WTC11 (cell line): Measurements from ENCODE around the gene F13B. TPM values are rescaled to one million over a fixed set of nuclear protein-coding genes. Genes with fewer than 3 reads are reported as not detected.

ENCODE experiments used
- ATAC-seq: fragments of 200-7000 bp; cut with Tn5 transposase; 2 replicates; pipeline ENCODE4 v1.10.0; 2021; ENCODE audit warnings: mild to moderate bottlenecking, moderate library complexity
- CTCF ChIA-PET: fragments of 300-600 bp; sonication (Branson Sonifier 250); formaldehyde crosslinking; loops from one replicate; lab custom pipeline; 2021; ENCODE audit warnings: antibody characterized with exemption; lab: Charles Lee
- POLR2A ChIA-PET: fragments of 350-600 bp; sonication (Branson Sonifier 250); formaldehyde crosslinking; loops from one replicate; lab custom pipeline; 2021; ENCODE audit warnings: antibody characterized with exemption; lab: Charles Lee
- DNase-seq: peaks from one replicate; pipeline ENCODE4 v3.0.0; 2021; ENCODE audit warnings: low spot score
- H3K27ac Mint-ChIP-seq: 2 replicates; pipeline ENCODE4 v1.8.0; 2021; ENCODE audit warnings: mixed read lengths
- H3K27me3 Mint-ChIP-seq: 2 replicates; pipeline ENCODE4 v1.8.0; 2021; ENCODE audit warnings: low read depth, mild to moderate bottlenecking, moderate library complexity, mixed read lengths
- H3K36me3 Mint-ChIP-seq: 2 replicates; pipeline ENCODE4 v1.8.0; 2021; ENCODE audit warnings: mixed read lengths
- H3K4me1 Mint-ChIP-seq: 2 replicates; pipeline ENCODE4 v1.8.0; 2022; ENCODE audit warnings: mixed read lengths
- H3K4me3 Mint-ChIP-seq: 2 replicates; pipeline ENCODE4 v1.8.0; 2021; ENCODE audit warnings: mild to moderate bottlenecking, moderate library complexity, mixed read lengths
- H3K9me3 Mint-ChIP-seq: 2 replicates; pipeline ENCODE4 v1.8.0; 2021; ENCODE audit warnings: mixed read lengths
- AFF4 ChIP-seq: sonication (generic); formaldehyde crosslinking; IDR thresholded peaks from 2 replicates; pipeline ENCODE4 v1.8.1; 2023; ENCODE audit warnings: mild to moderate bottlenecking, missing genetic modification reagents, borderline replicate concordance
- CBFB ChIP-seq: sonication (generic); formaldehyde crosslinking; IDR thresholded peaks from 2 replicates; pipeline ENCODE4 v1.8.1; 2022; ENCODE audit warnings: mild to moderate bottlenecking, low read depth, missing genetic modification reagents
- CREB1 ChIP-seq: sonication (generic); formaldehyde crosslinking; IDR thresholded peaks from 2 replicates; pipeline ENCODE4 v1.8.0; 2023; ENCODE audit warnings: mild to moderate bottlenecking, missing genetic modification reagents
- EMX1 ChIP-seq: fragments of 250-450 bp; sonication (Bioruptor Pico); IDR thresholded peaks from 2 replicates; pipeline ENCODE4 v1.8.0; 2021; ENCODE audit warnings: mild to moderate bottlenecking
- ESRRA ChIP-seq: sonication (generic); formaldehyde crosslinking; IDR thresholded peaks from 2 replicates; pipeline ENCODE4 v1.8.1; 2022; ENCODE audit warnings: mild to moderate bottlenecking, missing genetic modification reagents, borderline replicate concordance
- FOXP1 ChIP-seq: sonication (generic); formaldehyde crosslinking; IDR thresholded peaks from 2 replicates; pipeline ENCODE4 v1.8.0; 2022; ENCODE audit warnings: missing genetic modification reagents, mild to moderate bottlenecking, moderate library complexity, borderline replicate concordance
- HMGA2 ChIP-seq: fragments of 250-450 bp; sonication (Bioruptor Pico); IDR thresholded peaks from 2 replicates; pipeline ENCODE4 v1.4.0; 2021; ENCODE audit warnings: mild to moderate bottlenecking, moderate library complexity
- HMGXB4 ChIP-seq: sonication (generic); formaldehyde crosslinking; IDR thresholded peaks from 2 replicates; pipeline ENCODE4 v1.8.1; 2023; ENCODE audit warnings: mild to moderate bottlenecking, moderate library complexity, missing genetic modification reagents
- IRF2 ChIP-seq: sonication (generic); formaldehyde crosslinking; IDR thresholded peaks from 2 replicates; pipeline ENCODE4 v1.8.0; 2022; ENCODE audit warnings: low read depth, missing genetic modification reagents, borderline replicate concordance
- JAZF1 ChIP-seq: fragments of 250-450 bp; sonication (Bioruptor Pico); IDR thresholded peaks from 2 replicates; pipeline ENCODE4 v1.9.0; 2021; ENCODE audit warnings: moderate library complexity, mild to moderate bottlenecking, inconsistent platforms
- MAX ChIP-seq: sonication (generic); formaldehyde crosslinking; IDR thresholded peaks from 2 replicates; pipeline ENCODE4 v1.8.0; 2022; ENCODE audit warnings: mild to moderate bottlenecking, missing genetic modification reagents
- MXD4 ChIP-seq: fragments of 250-450 bp; sonication (Bioruptor Pico); IDR thresholded peaks from 2 replicates; pipeline ENCODE4 v1.8.0; 2021; ENCODE audit warnings: mild to moderate bottlenecking, moderate library complexity, borderline replicate concordance
- NFATC4 ChIP-seq: fragments of 250-450 bp; sonication (Bioruptor Pico); IDR thresholded peaks from 2 replicates; pipeline ENCODE4 v1.9.0; 2021; ENCODE audit warnings: mild to moderate bottlenecking
- NFE2L1 ChIP-seq: sonication (generic); formaldehyde crosslinking; IDR thresholded peaks from 2 replicates; pipeline ENCODE4 v1.8.1; 2023; ENCODE audit warnings: missing genetic modification reagents
- TCF7 ChIP-seq: sonication (generic); formaldehyde crosslinking; IDR thresholded peaks from 2 replicates; pipeline ENCODE4 v1.8.0; 2022; ENCODE audit warnings: mild to moderate bottlenecking, low read depth, missing genetic modification reagents, moderate library complexity
- TEAD1 ChIP-seq: sonication (generic); formaldehyde crosslinking; IDR thresholded peaks from 2 replicates; pipeline ENCODE4 v1.8.0; 2022; ENCODE audit warnings: mild to moderate bottlenecking, missing genetic modification reagents
- ZBTB43 ChIP-seq: sonication (generic); formaldehyde crosslinking; IDR thresholded peaks from 2 replicates; pipeline ENCODE4 v1.8.1; 2023; ENCODE audit warnings: mild to moderate bottlenecking, missing genetic modification reagents
- ZNF317 ChIP-seq: sonication (generic); formaldehyde crosslinking; IDR thresholded peaks from 2 replicates; pipeline ENCODE4 v1.8.1; 2023; ENCODE audit warnings: low read depth, mild to moderate bottlenecking, moderate library complexity, missing genetic modification reagents, borderline replicate concordance
- ZNF425 ChIP-seq: fragments of 250-450 bp; sonication (Bioruptor Pico); conservative IDR thresholded peaks from 2 replicates; pipeline ENCODE4 v1.9.0; 2021; ENCODE audit warnings: mild to moderate bottlenecking
- total RNA-seq: library from RNA; stranded (reverse); gene quantifications from 3 replicates; pipeline ENCODE4 v1.2.3, GENCODE V29; 2021
- TF ChIP-seq, protein P1 (sequence below): fragments of 250-450 bp; sonication (Bioruptor Pico); IDR thresholded peaks from 2 replicates; pipeline ENCODE4 v1.8.0; 2021; ENCODE audit warnings: mild to moderate bottlenecking
- TF ChIP-seq, protein P2 (sequence below): sonication (generic); formaldehyde crosslinking; IDR thresholded peaks from 2 replicates; pipeline ENCODE4 v1.8.1; 2022; ENCODE audit warnings: mild to moderate bottlenecking, moderate library complexity, missing genetic modification reagents
- TF ChIP-seq, protein P3 (sequence below): fragments of 250-450 bp; sonication (Bioruptor Pico); IDR thresholded peaks from 2 replicates; pipeline ENCODE4 v1.9.0; 2021; ENCODE audit warnings: moderate library complexity, mild to moderate bottlenecking, inconsistent platforms, borderline replicate concordance

The F13B gene
- total RNA-seq, 1 experiment from 2014 or later, result not detected

DNA sequence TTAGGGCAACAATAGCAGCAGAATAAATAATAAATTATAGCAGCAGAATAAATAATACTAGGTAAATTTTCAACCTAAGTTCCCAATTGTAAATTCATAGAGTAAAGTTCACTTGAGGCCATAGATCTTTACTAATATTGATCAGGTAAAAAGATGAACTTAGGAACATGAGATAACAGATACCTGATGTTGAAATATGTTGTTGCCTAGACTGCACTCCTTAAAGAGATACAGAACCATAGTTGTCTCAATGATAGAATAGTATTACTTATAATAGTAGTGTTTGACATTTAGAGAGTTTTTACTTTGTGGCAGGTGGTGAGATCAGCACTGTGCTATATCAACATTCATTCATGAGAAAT, 378 bp upstream of the F13B start (continued):
- TF ChIP-seq, protein P1, sequence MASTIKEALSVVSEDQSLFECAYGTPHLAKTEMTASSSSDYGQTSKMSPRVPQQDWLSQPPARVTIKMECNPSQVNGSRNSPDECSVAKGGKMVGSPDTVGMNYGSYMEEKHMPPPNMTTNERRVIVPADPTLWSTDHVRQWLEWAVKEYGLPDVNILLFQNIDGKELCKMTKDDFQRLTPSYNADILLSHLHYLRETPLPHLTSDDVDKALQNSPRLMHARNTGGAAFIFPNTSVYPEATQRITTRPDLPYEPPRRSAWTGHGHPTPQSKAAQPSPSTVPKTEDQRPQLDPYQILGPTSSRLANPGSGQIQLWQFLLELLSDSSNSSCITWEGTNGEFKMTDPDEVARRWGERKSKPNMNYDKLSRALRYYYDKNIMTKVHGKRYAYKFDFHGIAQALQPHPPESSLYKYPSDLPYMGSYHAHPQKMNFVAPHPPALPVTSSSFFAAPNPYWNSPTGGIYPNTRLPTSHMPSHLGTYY (CRISPR knock-in tag), result no peak
- TF ChIP-seq NFE2L1 (CRISPR knock-in tag) (no peak), ZNF425 (CRISPR knock-in tag) (no peak), ZNF317 (no peak), HMGA2 (CRISPR knock-in tag) (no peak), IRF2 (no peak), HMGXB4 (CRISPR knock-in tag) (no peak), ZBTB43 (CRISPR knock-in tag) (no peak), JAZF1 (CRISPR knock-in tag) (no peak), ESRRA (no peak), MAX (CRISPR knock-in tag) (no peak)
- TF ChIP-seq, protein P2, sequence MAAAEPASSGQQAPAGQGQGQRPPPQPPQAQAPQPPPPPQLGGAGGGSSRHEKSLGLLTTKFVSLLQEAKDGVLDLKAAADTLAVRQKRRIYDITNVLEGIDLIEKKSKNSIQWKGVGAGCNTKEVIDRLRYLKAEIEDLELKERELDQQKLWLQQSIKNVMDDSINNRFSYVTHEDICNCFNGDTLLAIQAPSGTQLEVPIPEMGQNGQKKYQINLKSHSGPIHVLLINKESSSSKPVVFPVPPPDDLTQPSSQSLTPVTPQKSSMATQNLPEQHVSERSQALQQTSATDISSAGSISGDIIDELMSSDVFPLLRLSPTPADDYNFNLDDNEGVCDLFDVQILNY, result no peak
- TF ChIP-seq, protein P3, sequence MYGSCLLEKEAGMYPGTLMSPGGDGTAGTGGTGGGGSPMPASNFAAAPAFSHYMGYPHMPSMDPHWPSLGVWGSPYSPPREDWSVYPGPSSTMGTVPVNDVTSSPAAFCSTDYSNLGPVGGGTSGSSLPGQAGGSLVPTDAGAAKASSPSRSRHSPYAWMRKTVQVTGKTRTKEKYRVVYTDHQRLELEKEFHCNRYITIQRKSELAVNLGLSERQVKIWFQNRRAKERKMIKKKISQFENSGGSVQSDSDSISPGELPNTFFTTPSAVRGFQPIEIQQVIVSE (CRISPR knock-in tag), result no peak

DNA sequence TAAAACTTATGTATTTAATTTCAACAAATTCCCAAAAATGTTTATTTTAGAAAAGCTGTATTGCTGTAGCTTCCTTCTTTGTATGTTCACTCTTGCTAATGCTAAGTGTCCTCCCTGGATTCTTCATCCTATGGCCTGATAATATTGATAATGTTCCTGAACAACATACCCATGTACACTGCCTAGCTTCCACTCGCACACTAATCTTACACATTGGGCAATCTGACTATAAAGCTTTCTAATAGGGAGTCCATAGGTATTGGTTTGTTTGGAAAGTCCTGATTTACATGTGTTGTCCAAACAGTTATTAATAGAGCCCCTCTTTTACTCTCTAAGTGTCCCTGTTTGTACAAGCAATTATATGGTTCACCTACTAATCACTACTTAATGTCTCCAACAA, 783 bp downstream of the F13B start:
- H3K4me3 Mint-ChIP-seq, result no peak overlapping the region
- TF ChIP-seq FOXP1 (CRISPR knock-in tag) (no peak), CREB1 (no peak), EMX1 (no peak), TCF7 (CRISPR knock-in tag) (no peak), NFATC4 (CRISPR knock-in tag) (no peak), NFE2L1 (CRISPR knock-in tag) (no peak), MXD4 (CRISPR knock-in tag) (no peak), IRF2 (no peak), CBFB (no peak), AFF4 (CRISPR knock-in tag) (no peak), TEAD1 (no peak)
- TF ChIP-seq, protein P3 (CRISPR knock-in tag), result no peak

More for the DNA sequence above, 783 bp downstream of the F13B start:
- Mint-ChIP-seq H3K36me3 (peaks cover 5% of the 10 kb centered on the region), H3K27ac (no peak overlapping the region), H3K27me3 (no peaks in the 10 kb centered on the region), H3K4me1 (no peaks in the 10 kb centered on the region), H3K9me3 (peaks cover 19% of the 10 kb centered on the region)
- ChIA-PET CTCF (interaction anchor here (0.6 kb wide), 1 partner anchor 376 kb away, joined by 4 read pairs; no protein-coding TSS in a partner anchor), POLR2A (no interaction called here)
- ATAC-seq, result no peak
- no peak for DNase-seq
